PC-3 (cell line): ENCODE data around the gene DPPA3. TPM values are rescaled to one million over a fixed set of nuclear protein-coding genes. Genes with fewer than 3 reads are reported as not detected.
"Not testable (repeated sequence)": the region's sequence is repeated elsewhere in the genome, so short reads cannot be mapped to it uniquely, and the experiment has no call there.

ENCODE experiments used
- ATAC-seq: fragments of 200-7000 bp; cut with Tn5 transposase; 2 replicates; pipeline ENCODE4 v1.9.1; 2020; ENCODE audit warnings: mild to moderate bottlenecking, moderate library complexity
- BruUV-seq: library from RNA; stranded (reverse); fragments of 400-500 nt; replicated peaks from 2 replicates; lab custom pipeline; 2021; lab: Mats Ljungman, UMichigan
- CTCF ChIA-PET: fragments of 300-600 bp; sonication (Branson Sonifier 250); formaldehyde crosslinking; loops from one replicate; lab custom pipeline; 2022; ENCODE audit warnings: antibody characterized with exemption; lab: Charles Lee
- POLR2A ChIA-PET: fragments of 300-600 bp; sonication (Branson Sonifier 250); formaldehyde crosslinking; loops from one replicate; lab custom pipeline; 2022; ENCODE audit warnings: antibody characterized with exemption; ENCODE audit not compliant: unreplicated experiment; lab: Charles Lee
- DNase-seq: peaks from one replicate; pipeline ENCODE4 v3.0.0-alpha.2; 2015
- H2AFZ ChIP-seq: fragments of 300-600 bp; sonication (generic); 2 replicates; pipeline ENCODE4 v1.6.0; 2016; ENCODE audit warnings: antibody characterized with exemption, low read length
- H3F3A ChIP-seq: fragments of 300-600 bp; sonication (generic); one replicate; pipeline ENCODE4 v1.6.0; 2017; ENCODE audit warnings: antibody characterized with exemption, low read length, control low read depth, mild to moderate bottlenecking; ENCODE audit not compliant: unreplicated experiment
- H3K27ac ChIP-seq: fragments of 300-600 bp; sonication (generic); 2 replicates; pipeline ENCODE4 v1.5.1; 2016; ENCODE audit warnings: mild to moderate bottlenecking, low read length
- H3K27me3 ChIP-seq: fragments of 300-600 bp; sonication (generic); 2 replicates; pipeline ENCODE4 v1.6.1; 2016; ENCODE audit warnings: low read length, mixed read lengths
- H3K36me3 ChIP-seq: fragments of 300-600 bp; sonication (generic); 2 replicates; pipeline ENCODE4 v1.6.1; 2016; ENCODE audit warnings: low read depth, mixed run types, low read length, mixed read lengths
- H3K4me1 ChIP-seq: fragments of 300-600 bp; sonication (generic); 2 replicates; pipeline ENCODE4 v1.5.1; 2016; ENCODE audit warnings: low read length; ENCODE audit not compliant: insufficient read depth
- H3K4me2 ChIP-seq: fragments of 300-600 bp; sonication (generic); 2 replicates; pipeline ENCODE4 v1.6.0; 2016; ENCODE audit warnings: low read length
- H3K4me3 ChIP-seq: fragments of 300-600 bp; sonication (generic); 2 replicates; pipeline ENCODE4 v1.5.1; 2016; ENCODE audit warnings: mild to moderate bottlenecking, low read length, mixed read lengths
- H3K79me2 ChIP-seq: fragments of 300-600 bp; sonication (generic); 2 replicates; pipeline ENCODE4 v1.6.1; 2017; ENCODE audit warnings: low read length, mixed read lengths
- H3K9ac ChIP-seq: fragments of 300-600 bp; sonication (generic); 2 replicates; pipeline ENCODE4 v1.6.0; 2016; ENCODE audit warnings: mild to moderate bottlenecking, low read length
- H3K9me2 ChIP-seq: fragments of 300-600 bp; sonication (generic); replicated peaks from 2 replicates; pipeline ENCODE4 v1.6.1; 2016; ENCODE audit warnings: mixed run types, low read length, mixed read lengths
- H3K9me3 ChIP-seq: fragments of 300-600 bp; sonication (generic); 2 replicates; pipeline ENCODE4 v1.6.1; 2016; ENCODE audit warnings: low read length, mixed read lengths
- H4K20me1 ChIP-seq: fragments of 300-600 bp; sonication (generic); 2 replicates; pipeline ENCODE4 v1.6.1; 2016; ENCODE audit warnings: low read length, mixed read lengths
- EZH2 ChIP-seq: fragments of 300-600 bp; sonication (generic); IDR thresholded peaks from one replicate; pipeline ENCODE4 v1.6.1; 2017; ENCODE audit warnings: antibody characterized with exemption, mild to moderate bottlenecking, low read length; ENCODE audit not compliant: unreplicated experiment
- EZH2phosphoT487 ChIP-seq: fragments of 300-600 bp; sonication (generic); IDR thresholded peaks from 2 replicates; pipeline ENCODE4 v1.6.1; 2018; ENCODE audit warnings: mild to moderate bottlenecking, antibody characterized with exemption, low read length, borderline replicate concordance
- intact Hi-C: fragments of 100-400 bp; cut with micrococcal nuclease; formaldehyde crosslinking; loops from 2 replicates; pipeline ENCODE4 v1.9.0; 2023
- total RNA-seq: library from RNA; depleted of rRNA; stranded (reverse); fragments of >200 nt; gene quantifications from 2 replicates; pipeline ENCODE4 v1.2.3, GENCODE V29; 2014
- TF ChIP-seq, protein P1 (sequence below): fragments of 300-600 bp; sonication (generic); conservative IDR thresholded peaks from 2 replicates; pipeline ENCODE4 v1.5.1; 2017; ENCODE audit warnings: antibody characterized with exemption, low read depth, mild to moderate bottlenecking, low read length

DPPA3 gene
- total RNA-seq, 1 experiment from 2014 or later, result not detected

DNA sequence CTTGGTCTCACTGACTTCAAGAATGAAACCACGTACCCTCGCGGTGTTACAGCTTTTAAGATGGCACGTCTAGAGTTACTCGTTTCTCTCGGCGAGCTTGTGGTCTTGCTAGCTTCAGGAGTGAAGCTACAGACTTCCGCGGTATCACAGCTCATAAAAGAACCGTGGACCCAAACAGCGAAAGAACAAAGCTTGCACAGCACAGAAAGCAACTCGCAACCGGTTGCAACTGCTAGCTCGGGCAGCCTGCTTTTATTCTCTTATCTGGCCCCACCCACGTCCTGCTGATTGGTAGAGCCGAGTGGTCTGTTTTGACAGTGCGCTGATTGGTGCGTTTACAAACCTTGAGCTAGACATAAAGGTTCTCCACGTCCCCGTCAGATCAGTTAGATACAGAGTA lies 40.2 kb downstream of the DPPA3 start:
- Histone ChIP-seq H4K20me1 (no peaks in the 10 kb centered on the region), H3K4me3 (no peak overlapping the region), H3K9me3 (no peaks in the 10 kb centered on the region), H3K27ac (no peak overlapping the region), H3K36me3 (no peaks in the 10 kb centered on the region), H3K9me2 (no peaks in the 10 kb centered on the region), H3K4me1 (no peaks in the 10 kb centered on the region), H2AFZ (no peak overlapping the region), H3K9ac (no peak overlapping the region), H3K4me2 (no peak overlapping the region), H3K27me3 (peaks cover 14% of the 10 kb centered on the region), H3K79me2 (no peaks in the 10 kb centered on the region), H3F3A (no peaks in the 10 kb centered on the region)
- no TSS peak for BruUV-seq
- ChIA-PET POLR2A (no interaction called here), CTCF (no interaction called here)
- ATAC-seq (no peak), DNase-seq (no peak)
- TF ChIP-seq EZH2 (no peak), EZH2phosphoT487 (no peak)
- TF ChIP-seq, protein P1, sequence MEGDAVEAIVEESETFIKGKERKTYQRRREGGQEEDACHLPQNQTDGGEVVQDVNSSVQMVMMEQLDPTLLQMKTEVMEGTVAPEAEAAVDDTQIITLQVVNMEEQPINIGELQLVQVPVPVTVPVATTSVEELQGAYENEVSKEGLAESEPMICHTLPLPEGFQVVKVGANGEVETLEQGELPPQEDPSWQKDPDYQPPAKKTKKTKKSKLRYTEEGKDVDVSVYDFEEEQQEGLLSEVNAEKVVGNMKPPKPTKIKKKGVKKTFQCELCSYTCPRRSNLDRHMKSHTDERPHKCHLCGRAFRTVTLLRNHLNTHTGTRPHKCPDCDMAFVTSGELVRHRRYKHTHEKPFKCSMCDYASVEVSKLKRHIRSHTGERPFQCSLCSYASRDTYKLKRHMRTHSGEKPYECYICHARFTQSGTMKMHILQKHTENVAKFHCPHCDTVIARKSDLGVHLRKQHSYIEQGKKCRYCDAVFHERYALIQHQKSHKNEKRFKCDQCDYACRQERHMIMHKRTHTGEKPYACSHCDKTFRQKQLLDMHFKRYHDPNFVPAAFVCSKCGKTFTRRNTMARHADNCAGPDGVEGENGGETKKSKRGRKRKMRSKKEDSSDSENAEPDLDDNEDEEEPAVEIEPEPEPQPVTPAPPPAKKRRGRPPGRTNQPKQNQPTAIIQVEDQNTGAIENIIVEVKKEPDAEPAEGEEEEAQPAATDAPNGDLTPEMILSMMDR, result no peak
- intact Hi-C loops, result no loop called here

DNA sequence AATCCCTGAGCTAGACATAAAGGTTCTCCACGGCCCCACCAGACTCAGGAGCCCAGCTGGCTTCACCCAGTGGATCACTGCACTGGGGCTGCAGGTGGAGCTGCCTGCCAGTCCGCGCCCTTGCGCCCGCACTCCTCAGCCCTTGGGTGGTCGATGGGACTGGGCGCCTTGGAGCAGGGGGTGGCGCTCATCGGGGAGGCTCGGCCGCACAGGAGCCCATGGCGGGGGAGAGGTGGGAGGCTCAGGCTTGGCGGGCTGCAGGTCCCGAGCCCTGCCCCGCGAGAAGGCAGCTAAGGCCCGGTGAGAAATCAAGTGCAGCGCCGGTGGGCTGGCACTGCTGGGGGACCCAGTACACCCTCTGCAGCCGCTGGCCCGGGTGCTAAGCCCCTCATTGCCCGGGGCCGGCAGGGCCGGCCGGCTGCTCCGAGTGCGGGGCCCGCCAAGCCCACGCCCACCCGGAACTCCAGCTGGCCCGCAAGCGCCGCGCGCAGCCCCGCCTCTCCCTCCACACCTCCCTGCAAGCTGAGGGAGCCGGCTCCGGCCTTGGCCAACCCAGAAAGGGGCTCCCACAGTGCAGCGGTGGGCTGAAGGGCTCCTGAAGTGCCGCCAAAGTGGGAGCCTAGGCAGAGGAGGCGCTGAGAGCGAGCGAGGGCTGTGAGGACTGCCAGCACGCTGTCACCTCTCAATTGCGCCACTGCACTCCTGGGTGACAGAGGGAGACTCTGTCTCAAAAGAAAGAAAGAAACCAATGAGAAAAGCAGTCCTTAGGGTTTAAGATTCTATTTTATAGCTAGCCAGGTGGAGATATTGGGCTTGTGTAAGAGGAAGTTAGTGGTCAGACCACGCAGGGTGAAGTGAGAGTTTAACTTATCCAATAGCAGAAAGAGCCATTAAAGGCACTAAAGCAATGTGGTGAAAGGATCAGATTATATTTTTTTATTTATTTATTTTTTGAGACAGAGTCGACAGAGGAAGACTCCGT lies 41.0 kb downstream of the DPPA3 start:
- H3K4me2 ChIP-seq, CTCF ChIA-PET, H3K4me1 ChIP-seq, DNase-seq, H3K9me3 ChIP-seq, H2AFZ ChIP-seq, H3F3A ChIP-seq, H3K4me3 ChIP-seq, ATAC-seq, intact Hi-C loops, POLR2A ChIA-PET, H3K27ac ChIP-seq, BruUV-seq, H3K79me2 ChIP-seq, H4K20me1 ChIP-seq, H3K9me2 ChIP-seq, H3K9ac ChIP-seq, H3K36me3 ChIP-seq: not testable (repeated sequence)
- H3K27me3 ChIP-seq, result peaks cover 11% of the 10 kb centered on the region

DNA sequence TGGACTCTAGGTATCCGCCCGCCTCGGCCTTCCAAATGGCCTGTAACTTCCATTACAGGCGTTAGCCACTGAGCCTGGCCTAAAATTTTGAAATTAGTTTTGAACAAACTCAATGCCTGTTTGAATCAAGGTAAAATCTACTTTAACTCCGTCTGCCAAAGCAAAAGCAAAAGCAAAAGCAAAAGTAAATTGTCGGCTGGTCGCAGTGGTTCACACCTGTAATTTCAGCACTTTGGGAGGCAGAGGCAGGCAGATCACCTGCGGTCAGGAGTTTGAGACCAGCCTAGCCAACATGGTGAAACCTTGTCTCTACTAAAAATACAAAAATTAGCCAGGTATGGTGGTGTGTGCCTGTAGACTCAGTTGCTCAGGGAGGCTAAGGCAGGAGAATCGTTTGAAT lies 44.4 kb downstream of the DPPA3 start:
- intact Hi-C loops, H3K27ac ChIP-seq, H3K9me2 ChIP-seq, H3K79me2 ChIP-seq, H4K20me1 ChIP-seq, DNase-seq, H2AFZ ChIP-seq, H3K27me3 ChIP-seq, H3K4me3 ChIP-seq, H3F3A ChIP-seq, ATAC-seq, POLR2A ChIA-PET, H3K36me3 ChIP-seq, CTCF ChIA-PET, BruUV-seq, H3K4me2 ChIP-seq, H3K4me1 ChIP-seq, H3K9ac ChIP-seq, H3K9me3 ChIP-seq: not testable (repeated sequence)
